Lower lobe of right lung (tissue), 2 donors: ENCODE measurements around the gene PTPN9. TPM values are rescaled to one million over a fixed set of nuclear protein-coding genes. Genes with fewer than 3 reads are reported as not detected.
"Not testable (repeated sequence)": the region's sequence is repeated elsewhere in the genome, so short reads cannot be mapped to it uniquely, and the experiment has no call there.

Experiments used
- ATAC-seq, 2 donors: fragments of 200-7000 bp; cut with Tn5 transposase; one replicate each; pipeline ENCODE4 v1.9.1; 2020 to 2022; ENCODE audit warnings: mild to moderate bottlenecking in 2 of 2, moderate library complexity in 2 of 2
- DNase-seq: peaks from one replicate; pipeline ENCODE4 v3.0.0-alpha.2; 2020
- H3K27ac ChIP-seq: fragments of 200-600 bp; one replicate; pipeline ENCODE4 v1.8.0; 2022
- H3K27me3 ChIP-seq: fragments of 200-600 bp; one replicate; pipeline ENCODE4 v1.8.0; 2022; ENCODE audit warnings: low read depth
- H3K36me3 ChIP-seq: fragments of 200-600 bp; one replicate; pipeline ENCODE4 v1.8.0; 2022; ENCODE audit warnings: mild to moderate bottlenecking
- H3K4me1 ChIP-seq: fragments of 200-600 bp; one replicate; pipeline ENCODE4 v1.8.0; 2022
- H3K4me3 ChIP-seq: fragments of 200-600 bp; one replicate; pipeline ENCODE4 v1.8.0; 2022; ENCODE audit warnings: mild to moderate bottlenecking
- H3K9me3 ChIP-seq: fragments of 200-600 bp; one replicate; pipeline ENCODE4 v1.8.0; 2022
- intact Hi-C: fragments of 100-400 bp; cut with DNase I; formaldehyde crosslinking; loops from one replicate; pipeline ENCODE4 v1.11.0; 2022
- total RNA-seq: library from RNA; stranded (reverse); fragmentation: NEBNext Ultra II Directional; extraction: Animal tissue kit (Norgen Biotek cat#: 25700); gene quantifications from one replicate; pipeline ENCODE4 v1.2.1, GENCODE V29; 2021
- TF ChIP-seq, protein P1 (sequence below): fragments of 200-600 bp; IDR thresholded peaks from one replicate; pipeline ENCODE4 v1.8.0; 2022; ENCODE audit warnings: antibody characterized with exemption, mild to moderate bottlenecking
- donor health status: DM: no; HTN: yes; CAD: no; lungs with severe emphysema.

PTPN9 gene
- total RNA-seq, 1 donor from 2014 or later, result 31.4 TPM

- TF ChIP-seq, protein P1, sequence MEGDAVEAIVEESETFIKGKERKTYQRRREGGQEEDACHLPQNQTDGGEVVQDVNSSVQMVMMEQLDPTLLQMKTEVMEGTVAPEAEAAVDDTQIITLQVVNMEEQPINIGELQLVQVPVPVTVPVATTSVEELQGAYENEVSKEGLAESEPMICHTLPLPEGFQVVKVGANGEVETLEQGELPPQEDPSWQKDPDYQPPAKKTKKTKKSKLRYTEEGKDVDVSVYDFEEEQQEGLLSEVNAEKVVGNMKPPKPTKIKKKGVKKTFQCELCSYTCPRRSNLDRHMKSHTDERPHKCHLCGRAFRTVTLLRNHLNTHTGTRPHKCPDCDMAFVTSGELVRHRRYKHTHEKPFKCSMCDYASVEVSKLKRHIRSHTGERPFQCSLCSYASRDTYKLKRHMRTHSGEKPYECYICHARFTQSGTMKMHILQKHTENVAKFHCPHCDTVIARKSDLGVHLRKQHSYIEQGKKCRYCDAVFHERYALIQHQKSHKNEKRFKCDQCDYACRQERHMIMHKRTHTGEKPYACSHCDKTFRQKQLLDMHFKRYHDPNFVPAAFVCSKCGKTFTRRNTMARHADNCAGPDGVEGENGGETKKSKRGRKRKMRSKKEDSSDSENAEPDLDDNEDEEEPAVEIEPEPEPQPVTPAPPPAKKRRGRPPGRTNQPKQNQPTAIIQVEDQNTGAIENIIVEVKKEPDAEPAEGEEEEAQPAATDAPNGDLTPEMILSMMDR, result no peak
- no peak overlapping the region for H3K27ac ChIP-seq
- ATAC-seq (no peak), DNase-seq (no peak)
- H3K9me3 ChIP-seq, result no peaks in the 10 kb centered on the region
- no peaks in the 10 kb centered on the region for H3K27me3 ChIP-seq
- intact Hi-C loops, result no loop called here
- peaks cover 18% of the 10 kb centered on the region for H3K36me3 ChIP-seq
- no peak overlapping the region for H3K4me3 ChIP-seq
- H3K4me1 ChIP-seq, result no peaks in the 10 kb centered on the region
Observed at GRCh38 chr15:75590239-75590638, 11.1 kb upstream of the PTPN9 start.

GRCh38 chr15:75589071-75589470 lies 10.0 kb upstream of the PTPN9 start:
- DNase-seq (no peak), ATAC-seq (no peak)
- intact Hi-C loops, result no loop called here
- Histone ChIP-seq H3K4me1 (no peaks in the 10 kb centered on the region), H3K27me3 (no peaks in the 10 kb centered on the region), H3K9me3 (no peaks in the 10 kb centered on the region), H3K27ac (no peak overlapping the region), H3K36me3 (peaks cover 9% of the 10 kb centered on the region), H3K4me3 (no peak overlapping the region)
- TF ChIP-seq, protein P1, result no peak

- intact Hi-C loops, ATAC-seq, H3K4me1 ChIP-seq, DNase-seq, H3K4me3 ChIP-seq, H3K36me3 ChIP-seq, H3K27me3 ChIP-seq, H3K27ac ChIP-seq, H3K9me3 ChIP-seq: not testable (repeated sequence)
Observed at GRCh38 chr15:75586422-75586821, 7.3 kb upstream of the PTPN9 start.

DNA sequence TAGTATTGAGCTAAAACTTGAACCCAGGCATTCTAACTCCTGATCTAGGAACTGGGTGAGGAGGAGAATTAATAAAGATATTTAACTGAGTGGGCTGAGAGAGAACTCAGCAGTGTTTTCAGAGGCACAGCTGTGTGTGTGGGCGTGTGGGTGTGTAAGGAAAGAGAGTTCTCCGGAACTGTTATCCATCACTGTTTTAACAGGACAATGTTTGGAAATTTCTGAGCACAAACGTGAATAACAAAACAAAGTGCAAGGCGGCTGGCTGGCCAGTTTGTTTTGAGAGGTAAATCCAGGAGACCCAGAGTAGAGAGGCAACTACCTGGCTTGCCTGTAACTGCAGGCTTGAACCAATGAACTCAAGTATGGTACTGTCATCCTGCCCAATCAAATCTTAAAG lies 5.0 kb upstream of the PTPN9 start:
- Histone ChIP-seq H3K4me3 (no peak overlapping the region), H3K27me3 (no peaks in the 10 kb centered on the region), H3K4me1 (peaks cover 6% of the 10 kb centered on the region), H3K27ac (no peak overlapping the region), H3K36me3 (no peaks in the 10 kb centered on the region), H3K9me3 (no peaks in the 10 kb centered on the region)
- DNase-seq (no peak), ATAC-seq (no peak)
- intact Hi-C loops, result no loop called here
- TF ChIP-seq, protein P1, result no peak

- TF ChIP-seq, protein P1, result no peak
- H3K27ac ChIP-seq, result no peak overlapping the region
- H3K4me1 ChIP-seq, result peaks cover 6% of the 10 kb centered on the region
- H3K36me3 ChIP-seq, result no peaks in the 10 kb centered on the region
- DNase-seq (no peak), ATAC-seq (no peak)
- H3K27me3 ChIP-seq, result no peaks in the 10 kb centered on the region
- H3K9me3 ChIP-seq, result no peaks in the 10 kb centered on the region
- intact Hi-C loops, result no loop called here
- H3K4me3 ChIP-seq, result no peak overlapping the region
Observed at GRCh38 chr15:75583701-75584100, 4.6 kb upstream of the PTPN9 start.

- intact Hi-C loops, result not testable (repeated sequence)
Observed at GRCh38 chr15:75582943-75583342, 3.8 kb upstream of the PTPN9 start.

More at GRCh38 chr15:75582943-75583342, 3.8 kb upstream of the PTPN9 start:
- H3K27me3 ChIP-seq, ATAC-seq, H3K4me3 ChIP-seq, H3K9me3 ChIP-seq, DNase-seq, H3K36me3 ChIP-seq, H3K4me1 ChIP-seq, H3K27ac ChIP-seq: not testable (repeated sequence)
